Cardiac fibroblast (primary cell): Measurements from ENCODE around the gene DAGLA.

Experiments
- DNase-seq, 2 donors: peaks; one replicate each; pipeline versions ENCODE4 v3.0.0 to v3.0.0-alpha.2; 2010; ENCODE audit warnings: low read depth in 2 of 2
- H3K4me3 ChIP-seq, 2 donors: replicated peaks in 1 of 2; 1 replicate in 1 of 2; 2 replicates in 1 of 2; pipeline ENCODE4 v1.5.1; 2011; ENCODE audit warnings: low read depth in 2 of 2, low read length in 2 of 2, mild to moderate bottlenecking in 2 of 2, moderate library complexity in 1 of 2
- CTCF ChIP-seq: IDR thresholded peaks from one replicate; pipeline ENCODE4 v1.5.1; 2011; ENCODE audit warnings: low read depth, mild to moderate bottlenecking, low read length, inconsistent platforms

DAGLA gene

GRCh38 chr11:61679893-61680621 lies at the start of gene DAGLA:
Gene DAGLA (plus strand): TSS chr11:61680391. CDS start chr11:61720156, 39,765 bp downstream.
- TF ChIP-seq CTCF: peak; percentile 73
- peak within 1 kb of the TSS; percentile 51 to 57 for H3K4me3 ChIP-seq
- DNase-seq: peak; percentile 57 to 65

DNA sequence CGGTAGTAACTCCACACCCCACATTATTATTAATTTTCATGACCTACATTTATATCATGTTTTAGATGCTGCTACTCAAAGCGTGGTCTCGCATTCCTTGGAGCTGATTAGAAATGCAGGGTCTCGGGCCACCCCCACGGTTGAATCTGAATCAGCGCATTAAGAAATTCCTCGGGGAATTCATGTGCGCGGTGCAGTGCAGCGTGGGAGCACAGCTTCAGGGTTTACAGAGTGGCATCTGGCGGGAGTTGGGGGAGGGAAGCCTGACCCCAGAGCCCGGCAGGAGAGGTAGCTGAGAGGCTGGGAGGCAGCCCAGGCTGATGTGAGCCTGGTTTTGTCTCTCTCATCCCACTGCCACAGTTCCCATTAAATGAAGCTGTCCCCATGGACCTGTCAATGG lies 48.1 kb upstream of the DAGLA start:
- H3K4me3 ChIP-seq: no peak overlapping the region
- TF ChIP-seq CTCF: no peak
- DNase-seq: no peak

GRCh38 chr11:61635304-61635703 lies 44.9 kb upstream of the DAGLA start:
- DNase-seq: no peak
- TF ChIP-seq CTCF: no peak
- H3K4me3 ChIP-seq: no peak overlapping the region

DNA sequence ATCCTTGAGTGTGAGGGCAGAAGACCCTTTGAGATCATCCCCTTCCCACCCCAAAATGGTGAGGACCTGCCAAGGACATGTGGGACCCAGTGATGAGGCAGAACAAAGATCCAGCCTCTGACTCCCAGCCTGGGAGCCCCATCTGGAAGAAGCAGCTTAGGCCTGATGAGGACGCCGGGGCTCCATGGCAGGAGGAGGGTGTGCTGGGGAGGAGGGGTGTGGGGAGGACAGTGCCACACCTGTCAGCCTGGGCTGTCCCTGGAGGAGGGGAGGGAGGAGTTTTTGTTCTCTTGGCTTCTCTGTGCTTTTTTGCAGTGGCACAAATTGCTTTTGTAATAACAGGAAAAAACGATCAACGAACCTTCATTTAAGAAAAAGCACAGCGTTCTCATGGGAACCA lies 44.4 kb upstream of the DAGLA start:
- no peak overlapping the region for H3K4me3 ChIP-seq
- no peak for TF ChIP-seq CTCF
- no peak for DNase-seq

DNA sequence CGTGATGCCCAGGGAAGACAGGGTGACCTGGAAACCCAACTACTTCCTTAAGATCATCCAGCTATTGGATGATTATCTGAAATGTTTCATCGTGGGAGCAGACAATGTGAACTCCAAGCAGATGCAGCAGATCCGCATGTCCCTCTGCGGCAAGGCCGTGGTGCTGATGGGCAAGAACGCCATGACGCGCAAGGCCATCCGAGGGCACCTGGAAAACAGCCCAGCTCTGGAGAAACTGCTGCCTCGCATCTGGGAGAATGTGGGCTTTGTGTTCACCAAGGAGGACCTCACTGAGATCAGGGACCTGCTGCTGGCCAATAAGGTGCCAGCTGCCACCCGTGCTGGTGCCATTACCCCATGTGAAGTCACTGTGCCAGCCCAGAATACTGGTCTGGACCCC lies 43.5 kb upstream of the DAGLA start:
- no peak for TF ChIP-seq CTCF
- no peak for DNase-seq
- H3K4me3 ChIP-seq: no peak overlapping the region

DNA sequence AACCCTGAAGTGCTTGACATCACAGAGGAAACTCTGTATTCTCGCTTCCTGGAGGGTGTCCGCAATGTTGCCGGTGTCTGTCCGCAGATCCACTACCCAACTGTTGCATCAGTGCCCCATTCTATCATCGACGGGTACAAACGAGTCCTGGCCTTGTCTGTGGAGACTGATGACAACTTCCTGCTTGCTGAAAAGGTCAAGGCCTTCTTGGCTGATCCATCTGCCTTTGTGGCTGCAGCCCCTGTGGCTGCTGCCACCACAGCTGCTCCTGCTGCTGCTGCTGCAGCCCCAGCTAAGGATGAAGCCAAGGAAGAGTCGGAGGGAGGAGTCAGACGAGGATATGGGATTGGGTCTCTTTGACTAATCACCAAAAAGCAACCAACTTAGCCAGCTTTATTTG lies 42.9 kb upstream of the DAGLA start:
- H3K4me3 ChIP-seq: no peak overlapping the region
- no peak for DNase-seq
- TF ChIP-seq CTCF: no peak
